ENCODE results near the gene DOCK2. TPM values are rescaled to one million over a fixed set of nuclear protein-coding genes. Genes with fewer than 3 reads are reported as not detected.

DOCK2 gene
- polyA plus RNA-seq, 1 of the 3 experiments (the other 2 are of a cell fraction), result 3.8 TPM

- Histone ChIP-seq H3K9me2 (no peaks in the 10 kb centered on the region), H3K36me3 (replicated peaks in 1 of 2; ENCODE audit: control insufficient read depth in 1 of 2, insufficient read depth in 2 of 2, low read length in 1 of 2) (peaks cover 0 to 7% of the 10 kb centered on the region in 2 experiments), H2AFZ (ENCODE audit: low read depth) (no peak overlapping the region), H3K9me3 (no peaks in the 10 kb centered on the region), H3K4me3 (ENCODE audit: low read depth in 2 of 2, low read length in 1 of 2) (no peak overlapping the region), H4K20me1 (ENCODE audit: insufficient read depth) (no peaks in the 10 kb centered on the region), H3K27me3 (ENCODE audit: insufficient read depth) (no peaks in the 10 kb centered on the region), H3K4me1 (ENCODE audit: control insufficient read depth in 1 of 2, insufficient read depth in 2 of 2, low read depth in 1 of 2, low read length in 1 of 2) (peaks cover 0 to 11% of the 10 kb centered on the region in 2 experiments; a peak in 3 of 4 replicates), H3F3A (replicated peaks; ENCODE audit: insufficient read depth) (no peaks in the 10 kb centered on the region), H3K27ac (ENCODE audit: low read depth in 2 of 2, low read length in 1 of 2) (no peak overlapping the region), H3K79me2 (ENCODE audit: insufficient read depth) (peaks cover 38% of the 10 kb centered on the region), H3K4me2 (no peak overlapping the region), H3K9ac (no peak overlapping the region)
- POLR2A ChIA-PET, result no interaction called here
- TF ChIP-seq RCOR1 (IDR thresholded peaks at IDR 0.05; ENCODE audit: low read length) (no peak), FOXJ3 (CRISPR knock-in tag; IDR thresholded peaks at IDR 0.05) (no peak), ELF1 (IDR thresholded peaks at IDR 0.05) (no peak), EZH2phosphoT487 (IDR thresholded peaks at IDR 0.05; ENCODE audit: borderline replicate concordance, low read depth) (no peak), FOXM1 (IDR thresholded peaks at IDR 0.05; ENCODE audit: low read depth) (no peak), SMC3 (IDR thresholded peaks at IDR 0.05; ENCODE audit: low read depth, low read length) (no peak), RAD21 (IDR thresholded peaks at IDR 0.05; ENCODE audit: low read length) (no peak), CTCF (IDR thresholded peaks at IDR 0.05) (no peak), MXI1 (IDR thresholded peaks at IDR 0.05; ENCODE audit: low read depth, low read length) (no peak), RFX5 (IDR thresholded peaks at IDR 0.05; ENCODE audit: low read length) (no peak), USF1 (IDR thresholded peaks at IDR 0.05; ENCODE audit: borderline replicate concordance, low read depth) (no peak)
- CTCF ChIA-PET, result interaction anchor here (0.6 to 1.5 kb wide), 3 partner anchors 15 to 63 kb away, joined by 3 to 6 read pairs (median 3); partner anchors contain the start of gene INSYN2B
- DNase-seq, result no peak
- 87% methylated on average over 2 of the region's 2 CpGs for WGBS (ENCODE audit: low lambda C conversion rate)
These were observed 281.2 kb downstream of the DOCK2 start for GRCh38 chr5:169918228-169918627.

GRCh38 chr5:169920474-169920873 is 283.4 kb downstream of the DOCK2 start:
- no peak overlapping the region for H3K4me2 ChIP-seq
- peaks cover 24% of the 10 kb centered on the region for H3K79me2 ChIP-seq (ENCODE audit: insufficient read depth)
- TF ChIP-seq MEF2A (IDR thresholded peaks at IDR 0.05; ENCODE audit: borderline replicate concordance, low read depth), result no peak
- no peak for TF ChIP-seq USF2 (IDR thresholded peaks at IDR 0.05; ENCODE audit: borderline replicate concordance, low read depth, low read length)
- TF ChIP-seq RCOR1 (IDR thresholded peaks at IDR 0.05; ENCODE audit: low read length), result no peak
- TF ChIP-seq FOXJ3 (CRISPR knock-in tag; IDR thresholded peaks at IDR 0.05), result no peak
- no peak for TF ChIP-seq PBX3 (IDR thresholded peaks at IDR 0.05)
- H3K4me1 ChIP-seq (ENCODE audit: control insufficient read depth in 1 of 2, insufficient read depth in 2 of 2, low read depth in 1 of 2, low read length in 1 of 2), result peaks cover 3 to 11% of the 10 kb centered on the region in 2 experiments; a peak in 3 of 4 replicates
- WGBS (ENCODE audit: low lambda C conversion rate), result 77% methylated on average over 3 of the region's 3 CpGs
- H4K20me1 ChIP-seq (ENCODE audit: insufficient read depth), result no peaks in the 10 kb centered on the region
- H3K9me2 ChIP-seq, result no peaks in the 10 kb centered on the region
- ChIA-PET POLR2A (no interaction called here), CTCF (no interaction called here)
- H3F3A ChIP-seq (replicated peaks; ENCODE audit: insufficient read depth), result no peaks in the 10 kb centered on the region
- H2AFZ ChIP-seq (ENCODE audit: low read depth), result no peak overlapping the region
- H3K27ac ChIP-seq (ENCODE audit: low read depth in 2 of 2, low read length in 1 of 2), result no peak overlapping the region
- H3K36me3 ChIP-seq (replicated peaks in 1 of 2; ENCODE audit: control insufficient read depth in 1 of 2, insufficient read depth in 2 of 2, low read length in 1 of 2), result peaks cover 0 to 15% of the 10 kb centered on the region in 2 experiments
- no peaks in the 10 kb centered on the region for H3K27me3 ChIP-seq (ENCODE audit: insufficient read depth)
- H3K9ac ChIP-seq, result no peak overlapping the region
- no peaks in the 10 kb centered on the region for H3K9me3 ChIP-seq
- DNase-seq, result no peak
- H3K4me3 ChIP-seq (ENCODE audit: low read depth in 2 of 2, low read length in 1 of 2), result no peak overlapping the region

Data from SK-N-SH (cell line).